Fibroblast of villous mesenchyme (primary cell): ENCODE data around the gene SULT2B1. TPM values are rescaled to one million over a fixed set of nuclear protein-coding genes. Genes with fewer than 3 reads are reported as not detected.
"Not testable (repeated sequence)": the region's sequence is repeated elsewhere in the genome, so short reads cannot be mapped to it uniquely, and the experiment has no call there.

ENCODE experiments used
- DNase-seq: peaks from one replicate; pipeline ENCODE4 v3.0.0-alpha.2; 2010; ENCODE audit warnings: low read depth
- H3K4me3 ChIP-seq: 2 replicates; pipeline ENCODE4 v1.5.1; 2011; ENCODE audit warnings: low read depth, mild to moderate bottlenecking, low read length
- total RNA-seq: library from RNA; depleted of rRNA; stranded (reverse); fragments of >200 nt; gene quantifications from 2 replicates; pipeline ENCODE4 v1.2.3, GENCODE V29; 2012
- TF ChIP-seq, protein P1 (sequence below): IDR thresholded peaks from 2 replicates; pipeline ENCODE4 v1.5.1; 2012; ENCODE audit warnings: low read depth, mild to moderate bottlenecking, low read length; ENCODE audit not compliant: insufficient read depth

Gene SULT2B1
- total RNA-seq, 1 donor, result not detected

- DNase-seq, result no peak
- H3K4me3 ChIP-seq, result no peak overlapping the region
- TF ChIP-seq, protein P1, sequence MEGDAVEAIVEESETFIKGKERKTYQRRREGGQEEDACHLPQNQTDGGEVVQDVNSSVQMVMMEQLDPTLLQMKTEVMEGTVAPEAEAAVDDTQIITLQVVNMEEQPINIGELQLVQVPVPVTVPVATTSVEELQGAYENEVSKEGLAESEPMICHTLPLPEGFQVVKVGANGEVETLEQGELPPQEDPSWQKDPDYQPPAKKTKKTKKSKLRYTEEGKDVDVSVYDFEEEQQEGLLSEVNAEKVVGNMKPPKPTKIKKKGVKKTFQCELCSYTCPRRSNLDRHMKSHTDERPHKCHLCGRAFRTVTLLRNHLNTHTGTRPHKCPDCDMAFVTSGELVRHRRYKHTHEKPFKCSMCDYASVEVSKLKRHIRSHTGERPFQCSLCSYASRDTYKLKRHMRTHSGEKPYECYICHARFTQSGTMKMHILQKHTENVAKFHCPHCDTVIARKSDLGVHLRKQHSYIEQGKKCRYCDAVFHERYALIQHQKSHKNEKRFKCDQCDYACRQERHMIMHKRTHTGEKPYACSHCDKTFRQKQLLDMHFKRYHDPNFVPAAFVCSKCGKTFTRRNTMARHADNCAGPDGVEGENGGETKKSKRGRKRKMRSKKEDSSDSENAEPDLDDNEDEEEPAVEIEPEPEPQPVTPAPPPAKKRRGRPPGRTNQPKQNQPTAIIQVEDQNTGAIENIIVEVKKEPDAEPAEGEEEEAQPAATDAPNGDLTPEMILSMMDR, result no peak
Measured at GRCh38 chr19:48573163-48573505, 21.2 kb downstream of the SULT2B1 start.

- H3K4me3 ChIP-seq, result no peak overlapping the region
- DNase-seq, result no peak
- TF ChIP-seq, protein P1, result no peak
Measured at GRCh38 chr19:48575931-48576622, 24.1 kb downstream of the SULT2B1 start.

DNA sequence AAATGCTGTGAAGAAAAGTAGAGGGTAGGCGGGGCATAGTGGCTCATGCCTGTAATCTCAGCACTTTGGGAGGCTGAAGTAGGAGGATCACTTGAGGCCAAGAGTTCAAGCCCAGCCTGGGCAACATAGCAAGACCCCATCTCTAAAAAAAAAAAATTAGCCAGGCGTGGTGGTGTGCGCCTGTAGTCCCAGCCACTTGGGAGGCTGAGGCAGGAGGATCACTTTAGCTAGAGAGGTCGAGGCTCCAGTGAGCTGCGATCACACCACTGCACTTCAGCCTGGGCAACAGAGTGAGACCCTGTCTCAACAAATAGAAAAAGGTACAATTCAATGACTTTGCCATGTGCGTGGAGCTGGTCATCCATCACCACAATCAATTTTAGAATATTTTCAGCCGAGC, 25.9 kb downstream of the SULT2B1 start:
- not testable (repeated sequence) for H3K4me3 ChIP-seq, DNase-seq

- DNase-seq, result no peak
- H3K4me3 ChIP-seq, result no peak overlapping the region
- TF ChIP-seq, protein P1, result no peak
Measured at GRCh38 chr19:48578891-48579290, 26.9 kb downstream of the SULT2B1 start.

DNA sequence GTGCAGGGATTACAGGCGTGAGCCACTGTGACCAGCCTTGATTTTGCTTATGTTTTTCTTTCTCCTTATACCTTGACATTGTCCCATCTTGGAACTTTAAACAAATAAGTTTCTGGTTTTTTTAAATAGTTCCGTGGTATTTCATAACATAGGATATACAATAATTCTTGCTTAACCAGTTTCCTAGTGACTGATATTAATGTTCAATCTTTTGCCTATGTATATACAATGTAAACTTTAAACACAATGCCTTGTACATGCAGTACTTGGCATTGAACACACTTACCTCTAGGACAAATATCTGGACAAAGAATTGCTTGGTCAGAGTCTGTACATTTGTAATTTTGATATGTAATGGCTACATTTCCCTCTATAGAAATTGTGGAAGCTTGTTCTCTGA, 30.2 kb downstream of the SULT2B1 start:
- H3K4me3 ChIP-seq, result no peak overlapping the region
- no peak for DNase-seq
- TF ChIP-seq, protein P1, result no peak

DNA sequence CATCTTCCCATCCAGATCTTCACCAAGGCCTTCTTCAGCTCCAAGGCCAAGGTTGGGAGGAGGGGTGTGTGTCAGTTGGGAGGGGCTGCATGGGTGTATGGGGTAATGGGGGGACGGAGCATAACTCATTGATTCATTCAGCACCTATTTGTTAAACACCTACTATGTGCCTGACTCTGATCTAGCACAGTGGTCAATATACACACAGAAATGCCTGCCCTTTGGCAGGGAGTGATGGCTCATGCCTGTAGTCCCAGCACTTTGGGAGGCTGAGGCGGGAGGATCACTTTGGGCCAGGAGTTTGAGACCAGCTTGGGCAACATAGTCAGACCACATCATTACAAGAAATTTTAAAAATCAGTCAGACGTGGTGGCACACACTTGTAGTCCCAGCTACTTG, 35.4 kb downstream of the SULT2B1 start:
- no peak for DNase-seq
- no peak overlapping the region for H3K4me3 ChIP-seq
- TF ChIP-seq, protein P1, result no peak

GRCh38 chr19:48588670-48589401, 36.9 kb downstream of the SULT2B1 start:
- peak; percentile 81 for DNase-seq
- TF ChIP-seq, protein P1, result peak; percentile 95
- H3K4me3 ChIP-seq, result peak overlapping the region; percentile 62
